ENCODE results near the gene SLC1A7. TPM values are rescaled to one million over a fixed set of nuclear protein-coding genes. Genes with fewer than 3 reads are reported as not detected.

SLC1A7 gene
- polyA plus RNA-seq, 1 donor from 2014 or later = not detected

DNA sequence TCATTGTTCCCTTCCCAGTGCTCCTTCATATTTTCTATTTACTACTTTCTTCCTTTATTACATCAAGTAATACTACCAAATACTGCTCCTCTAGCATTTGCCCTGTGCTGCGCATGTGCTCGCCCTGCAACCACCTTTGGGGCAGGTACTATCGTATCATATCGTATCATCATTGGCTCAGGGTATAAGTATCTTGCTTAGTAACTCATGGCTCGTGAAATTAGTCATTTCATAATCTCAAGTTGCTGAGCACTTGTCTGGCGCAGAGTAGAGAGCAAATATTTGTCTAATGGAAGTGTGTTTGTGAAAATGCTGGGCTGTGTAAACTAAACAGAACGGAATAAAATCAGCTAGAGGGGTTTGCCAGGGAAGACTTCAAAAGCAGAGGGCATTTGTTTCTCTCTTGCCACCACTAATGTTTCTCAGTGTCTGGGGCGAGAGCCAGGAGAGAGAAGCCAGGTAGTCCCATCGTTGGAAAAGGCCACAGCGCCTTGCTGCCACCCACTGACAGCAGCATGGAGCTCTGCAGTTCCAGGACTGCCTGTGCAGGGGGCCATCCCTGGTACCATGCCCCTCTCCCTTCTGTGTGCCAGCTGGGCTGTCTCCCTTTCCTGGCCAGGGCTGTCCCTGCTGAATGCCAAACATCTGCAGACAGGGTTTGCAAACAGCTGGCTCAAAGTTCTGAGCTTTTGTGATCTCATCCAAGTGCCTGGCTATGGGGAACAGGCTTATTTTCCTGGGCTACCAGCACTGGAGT is 34.2 kb upstream of the SLC1A7 start:
- H3K4me3 ChIP-seq (ENCODE audit: low read length) = no peak overlapping the region
- no peak overlapping the region for H2AFZ ChIP-seq (ENCODE audit: low read depth, low read length)
- no peaks in the 10 kb centered on the region for H3F3A ChIP-seq (ENCODE audit: insufficient read depth, low read length, poor library complexity, severe bottlenecking)
- no peak for TF ChIP-seq MXI1 (conservative IDR thresholded peaks at IDR 0.05; ENCODE audit: poor library complexity, severe bottlenecking)
- no peaks in the 10 kb centered on the region for H3K9me2 ChIP-seq (ENCODE audit: insufficient read depth, low read length)
- no peaks in the 10 kb centered on the region for H3K79me2 ChIP-seq (replicated peaks; ENCODE audit: insufficient read depth, low read length)
- H3K4me2 ChIP-seq (ENCODE audit: low read length) = no peak overlapping the region
- no peaks in the 10 kb centered on the region for H4K20me1 ChIP-seq (ENCODE audit: insufficient read depth)
- no peak overlapping the region for H3K27ac ChIP-seq (ENCODE audit: low read length)
- no peak overlapping the region for H3K9ac ChIP-seq (ENCODE audit: low read length)
- H3K36me3 ChIP-seq (ENCODE audit: insufficient read depth, low read length) = no peaks in the 10 kb centered on the region
- H3K9me3 ChIP-seq (ENCODE audit: low read length) = no peaks in the 10 kb centered on the region
- no peaks in the 10 kb centered on the region for H3K27me3 ChIP-seq (ENCODE audit: insufficient read depth, low read depth, low read length)

DNA sequence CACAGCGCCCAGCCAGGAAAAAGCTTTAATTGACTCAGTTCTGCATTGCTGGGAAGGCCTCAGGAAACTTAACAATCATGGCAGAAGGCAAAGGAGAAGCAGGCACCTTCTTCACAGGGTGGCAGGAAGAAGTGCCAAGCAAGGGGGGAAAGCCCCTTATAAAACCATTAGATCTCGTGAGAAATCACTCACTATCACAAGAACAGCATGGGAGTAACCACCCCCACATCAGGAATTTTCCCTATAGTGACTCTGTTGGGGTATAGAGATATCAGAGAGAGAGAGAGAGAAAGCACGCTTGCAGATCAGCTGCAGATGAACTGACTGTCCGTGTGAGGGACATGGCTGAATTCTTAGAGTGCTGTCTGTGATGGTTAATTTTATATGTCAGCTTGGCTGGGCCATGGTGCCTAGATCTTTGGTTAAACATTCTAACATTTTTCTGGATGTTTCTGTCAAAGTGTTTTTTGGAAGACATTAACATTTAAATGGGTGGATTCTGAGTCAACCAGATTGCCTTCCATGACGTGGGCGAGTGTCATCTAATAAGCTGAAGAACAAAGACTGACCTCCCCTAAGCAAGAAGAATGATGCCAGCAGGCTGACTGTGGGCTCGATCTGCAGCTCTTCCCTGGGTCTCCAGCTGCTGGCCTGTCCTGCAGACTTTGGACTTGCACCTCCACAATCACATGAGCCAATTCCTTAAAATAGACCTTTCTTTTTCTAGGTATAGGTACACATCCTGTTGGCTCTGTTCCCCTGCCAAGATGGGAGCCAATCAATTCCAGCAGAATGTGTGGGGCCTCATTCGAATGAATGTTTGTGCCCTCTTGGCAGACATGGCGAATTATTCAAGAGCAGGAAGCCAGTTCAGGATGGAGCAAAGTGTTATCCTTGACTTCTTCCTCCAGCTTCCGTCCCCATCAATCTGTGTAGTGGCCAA is 32.8 kb upstream of the SLC1A7 start:
- no peaks in the 10 kb centered on the region for H3K9me2 ChIP-seq (ENCODE audit: insufficient read depth, low read length)
- H3K27me3 ChIP-seq (ENCODE audit: insufficient read depth, low read depth, low read length) = no peaks in the 10 kb centered on the region
- H3K36me3 ChIP-seq (ENCODE audit: insufficient read depth, low read length) = no peaks in the 10 kb centered on the region
- no peaks in the 10 kb centered on the region for H3F3A ChIP-seq (ENCODE audit: insufficient read depth, low read length, poor library complexity, severe bottlenecking)
- no peak overlapping the region for H3K4me2 ChIP-seq (ENCODE audit: low read length)
- H4K20me1 ChIP-seq (ENCODE audit: insufficient read depth) = no peaks in the 10 kb centered on the region
- no peak overlapping the region for H3K4me3 ChIP-seq (ENCODE audit: low read length)
- H3K79me2 ChIP-seq (replicated peaks; ENCODE audit: insufficient read depth, low read length) = no peaks in the 10 kb centered on the region
- TF ChIP-seq, protein P1, sequence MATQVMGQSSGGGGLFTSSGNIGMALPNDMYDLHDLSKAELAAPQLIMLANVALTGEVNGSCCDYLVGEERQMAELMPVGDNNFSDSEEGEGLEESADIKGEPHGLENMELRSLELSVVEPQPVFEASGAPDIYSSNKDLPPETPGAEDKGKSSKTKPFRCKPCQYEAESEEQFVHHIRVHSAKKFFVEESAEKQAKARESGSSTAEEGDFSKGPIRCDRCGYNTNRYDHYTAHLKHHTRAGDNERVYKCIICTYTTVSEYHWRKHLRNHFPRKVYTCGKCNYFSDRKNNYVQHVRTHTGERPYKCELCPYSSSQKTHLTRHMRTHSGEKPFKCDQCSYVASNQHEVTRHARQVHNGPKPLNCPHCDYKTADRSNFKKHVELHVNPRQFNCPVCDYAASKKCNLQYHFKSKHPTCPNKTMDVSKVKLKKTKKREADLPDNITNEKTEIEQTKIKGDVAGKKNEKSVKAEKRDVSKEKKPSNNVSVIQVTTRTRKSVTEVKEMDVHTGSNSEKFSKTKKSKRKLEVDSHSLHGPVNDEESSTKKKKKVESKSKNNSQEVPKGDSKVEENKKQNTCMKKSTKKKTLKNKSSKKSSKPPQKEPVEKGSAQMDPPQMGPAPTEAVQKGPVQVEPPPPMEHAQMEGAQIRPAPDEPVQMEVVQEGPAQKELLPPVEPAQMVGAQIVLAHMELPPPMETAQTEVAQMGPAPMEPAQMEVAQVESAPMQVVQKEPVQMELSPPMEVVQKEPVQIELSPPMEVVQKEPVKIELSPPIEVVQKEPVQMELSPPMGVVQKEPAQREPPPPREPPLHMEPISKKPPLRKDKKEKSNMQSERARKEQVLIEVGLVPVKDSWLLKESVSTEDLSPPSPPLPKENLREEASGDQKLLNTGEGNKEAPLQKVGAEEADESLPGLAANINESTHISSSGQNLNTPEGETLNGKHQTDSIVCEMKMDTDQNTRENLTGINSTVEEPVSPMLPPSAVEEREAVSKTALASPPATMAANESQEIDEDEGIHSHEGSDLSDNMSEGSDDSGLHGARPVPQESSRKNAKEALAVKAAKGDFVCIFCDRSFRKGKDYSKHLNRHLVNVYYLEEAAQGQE (IDR thresholded peaks at IDR 0.05; ENCODE audit: borderline replicate concordance) = no peak
- TF ChIP-seq RAD21 (conservative IDR thresholded peaks at IDR 0.05) (no peak), SMC3 (conservative IDR thresholded peaks at IDR 0.05; ENCODE audit: poor library complexity) (no peak), CTCF (IDR thresholded peaks at IDR 0.05; ENCODE audit: poor library complexity, severe bottlenecking) (no peak), EZH2 (IDR thresholded peaks at IDR 0.05; ENCODE audit: borderline replicate concordance, insufficient read depth, low read length, poor library complexity, severe bottlenecking) (no peak), MXI1 (conservative IDR thresholded peaks at IDR 0.05; ENCODE audit: poor library complexity, severe bottlenecking) (no peak), TAF1 (IDR thresholded peaks at IDR 0.05; ENCODE audit: low read depth) (no peak), EP300 (conservative IDR thresholded peaks at IDR 0.05; ENCODE audit: poor library complexity, severe bottlenecking) (no peak), POLR2AphosphoS5 (IDR thresholded peaks at IDR 0.05) (no peak)
- no peak overlapping the region for H3K27ac ChIP-seq (ENCODE audit: low read length)
- H3K9me3 ChIP-seq (ENCODE audit: low read length) = no peaks in the 10 kb centered on the region
- H2AFZ ChIP-seq (ENCODE audit: low read depth, low read length) = no peak overlapping the region
- no peak overlapping the region for H3K9ac ChIP-seq (ENCODE audit: low read length)
